Osteoblast (primary cell): ENCODE results near the gene NFIA. TPM values are rescaled to one million over a fixed set of nuclear protein-coding genes. Genes with fewer than 3 reads are reported as not detected.

Experiments
- DNase-seq: peaks from one replicate; pipeline ENCODE4 v3.0.0; 2011; ENCODE audit warnings: low spot score, mixed read lengths; ENCODE audit not compliant: insufficient read length; ENCODE audit errors: missing footprints
- H2AFZ ChIP-seq: 2 replicates; pipeline ENCODE4 v1.6.0; 2011; ENCODE audit warnings: mild to moderate bottlenecking, low read length
- H3K27ac ChIP-seq: 2 replicates; pipeline ENCODE4 v1.5.1; 2011; ENCODE audit warnings: mild to moderate bottlenecking, low read depth, low read length, moderate library complexity
- H3K27me3 ChIP-seq: 2 replicates; pipeline ENCODE4 v1.6.0; 2012; ENCODE audit warnings: mild to moderate bottlenecking, control low read depth, inconsistent platforms, low read length, moderate library complexity; ENCODE audit not compliant: insufficient read depth
- H3K36me3 ChIP-seq: 2 replicates; pipeline ENCODE4 v1.5.1; 2011; ENCODE audit warnings: mild to moderate bottlenecking, low read length, control low read depth, moderate library complexity; ENCODE audit not compliant: insufficient read depth
- H3K4me1 ChIP-seq: 2 replicates; pipeline ENCODE4 v1.5.1; 2011; ENCODE audit warnings: mild to moderate bottlenecking, low read length, control low read depth, moderate library complexity; ENCODE audit not compliant: insufficient read depth
- H3K4me2 ChIP-seq: 2 replicates; pipeline ENCODE4 v1.6.0; 2011; ENCODE audit warnings: mild to moderate bottlenecking, low read length; ENCODE audit not compliant: insufficient read depth
- H3K4me3 ChIP-seq: fragments of 200-600 bp; sonication (generic); 3 replicates; pipeline ENCODE4 v1.5.1; 2012; ENCODE audit warnings: mild to moderate bottlenecking, low read length, inconsistent platforms; ENCODE audit not compliant: insufficient read depth
- H3K79me2 ChIP-seq: 2 replicates; pipeline ENCODE4 v1.6.0; 2012; ENCODE audit warnings: mild to moderate bottlenecking, low read length, control low read depth, inconsistent platforms; ENCODE audit not compliant: insufficient read depth
- H3K9me3 ChIP-seq: 2 replicates; pipeline ENCODE4 v1.5.1; 2011; ENCODE audit warnings: low read depth, low read length, control low read depth
- H4K20me1 ChIP-seq: 2 replicates; pipeline ENCODE4 v1.6.0; 2012; ENCODE audit warnings: mild to moderate bottlenecking, low read length, control low read depth; ENCODE audit not compliant: insufficient read depth
- CTCF ChIP-seq: IDR thresholded peaks from 2 replicates; pipeline ENCODE4 v1.5.1; 2011; ENCODE audit warnings: mild to moderate bottlenecking, low read depth, low read length, moderate library complexity; ENCODE audit errors: extremely low read depth
- total RNA-seq: library from RNA; depleted of rRNA; stranded (reverse); fragments of >200 nt; gene quantifications from 2 replicates; pipeline ENCODE4 v1.2.3, GENCODE V29; 2012

The NFIA gene
- total RNA-seq, 1 donor: 7.2 TPM

GRCh38 chr1:61323681-61324328, 241.4 kb downstream of the NFIA start:
- no peak for DNase-seq
- Histone ChIP-seq H3K4me2 (no peak overlapping the region), H2AFZ (no peak overlapping the region), H3K27ac (no peak overlapping the region), H3K27me3 (no peaks in the 10 kb centered on the region), H3K9me3 (no peaks in the 10 kb centered on the region), H4K20me1 (no peaks in the 10 kb centered on the region), H3K4me3 (no peak overlapping the region), H3K4me1 (peaks cover 4% of the 10 kb centered on the region), H3K36me3 (no peaks in the 10 kb centered on the region), H3K79me2 (no peaks in the 10 kb centered on the region)
- no peak for TF ChIP-seq CTCF

- no peak for TF ChIP-seq CTCF
- H3K27ac ChIP-seq: no peak overlapping the region
- H3K36me3 ChIP-seq: no peaks in the 10 kb centered on the region
- no peak overlapping the region for H2AFZ ChIP-seq
- H3K4me1 ChIP-seq: no peaks in the 10 kb centered on the region
- no peak overlapping the region for H3K4me3 ChIP-seq
- H4K20me1 ChIP-seq: no peaks in the 10 kb centered on the region
- no peaks in the 10 kb centered on the region for H3K79me2 ChIP-seq
- H3K9me3 ChIP-seq: no peaks in the 10 kb centered on the region
- no peak for DNase-seq
- no peaks in the 10 kb centered on the region for H3K27me3 ChIP-seq
- H3K4me2 ChIP-seq: no peak overlapping the region
Observed at GRCh38 chr1:61326713-61327112, 244.4 kb downstream of the NFIA start.

GRCh38 chr1:61327436-61327835, 245.1 kb downstream of the NFIA start:
- Histone ChIP-seq H3K4me2 (no peak overlapping the region), H3K4me1 (no peaks in the 10 kb centered on the region), H3K36me3 (no peaks in the 10 kb centered on the region), H2AFZ (no peak overlapping the region), H3K9me3 (no peaks in the 10 kb centered on the region), H3K4me3 (no peak overlapping the region), H3K27me3 (no peaks in the 10 kb centered on the region), H4K20me1 (no peaks in the 10 kb centered on the region), H3K79me2 (no peaks in the 10 kb centered on the region), H3K27ac (no peak overlapping the region)
- no peak for DNase-seq
- no peak for TF ChIP-seq CTCF

GRCh38 chr1:61329556-61329955, 247.2 kb downstream of the NFIA start:
- H3K79me2 ChIP-seq: no peaks in the 10 kb centered on the region
- no peak for DNase-seq
- TF ChIP-seq CTCF: no peak
- no peak overlapping the region for H3K4me3 ChIP-seq
- no peaks in the 10 kb centered on the region for H3K4me1 ChIP-seq
- no peak overlapping the region for H3K27ac ChIP-seq
- no peaks in the 10 kb centered on the region for H4K20me1 ChIP-seq
- no peaks in the 10 kb centered on the region for H3K9me3 ChIP-seq
- no peaks in the 10 kb centered on the region for H3K36me3 ChIP-seq
- no peak overlapping the region for H3K4me2 ChIP-seq
- H2AFZ ChIP-seq: no peak overlapping the region
- no peaks in the 10 kb centered on the region for H3K27me3 ChIP-seq
